ENCODE data around the gene PLCL2.
"Not testable (repeated sequence)": the region's sequence is repeated elsewhere in the genome, so short reads cannot be mapped to it uniquely, and the experiment has no call there.

The PLCL2 gene

DNA sequence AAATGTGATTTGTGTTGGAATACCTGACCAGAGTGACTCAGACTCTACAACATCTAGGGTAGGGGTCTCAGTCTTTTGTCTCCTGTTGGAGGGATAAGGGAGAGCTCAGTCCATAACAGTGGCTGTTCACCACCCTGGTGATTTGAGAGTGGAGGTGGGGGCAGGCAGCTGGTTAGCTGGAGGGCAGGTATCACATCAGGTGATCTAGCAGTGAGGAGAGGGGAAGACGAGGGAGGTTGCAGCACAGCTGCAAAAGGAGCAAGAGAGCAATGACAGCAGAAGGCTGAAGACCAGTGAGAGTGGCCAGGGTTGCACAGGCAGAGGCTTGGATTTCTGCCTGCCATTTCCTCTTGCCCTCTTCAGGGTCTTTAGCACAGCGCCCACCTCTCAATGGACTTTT, 38.4 kb downstream of the PLCL2 start:
- DNase-seq, result no peak

DNA sequence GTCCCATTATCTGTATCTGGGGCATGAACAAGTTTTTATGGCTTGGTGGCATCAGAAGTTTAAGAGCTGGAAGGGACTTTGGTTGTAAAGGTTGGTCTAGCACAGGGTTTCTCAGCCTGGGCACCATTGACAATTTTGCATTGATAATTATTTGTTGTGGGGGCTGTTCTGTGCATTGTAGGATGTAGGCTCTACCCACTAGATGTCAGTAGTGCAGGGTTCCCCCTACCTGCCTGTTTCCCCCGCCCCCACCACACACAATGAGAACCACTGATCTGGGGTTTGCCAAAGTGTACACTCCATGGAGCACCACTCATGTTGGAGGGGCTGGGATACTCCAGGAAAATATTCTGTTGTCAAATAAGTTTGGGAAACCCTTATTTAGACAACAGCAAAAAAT, 42.7 kb downstream of the PLCL2 start:
- no peak for DNase-seq

DNA sequence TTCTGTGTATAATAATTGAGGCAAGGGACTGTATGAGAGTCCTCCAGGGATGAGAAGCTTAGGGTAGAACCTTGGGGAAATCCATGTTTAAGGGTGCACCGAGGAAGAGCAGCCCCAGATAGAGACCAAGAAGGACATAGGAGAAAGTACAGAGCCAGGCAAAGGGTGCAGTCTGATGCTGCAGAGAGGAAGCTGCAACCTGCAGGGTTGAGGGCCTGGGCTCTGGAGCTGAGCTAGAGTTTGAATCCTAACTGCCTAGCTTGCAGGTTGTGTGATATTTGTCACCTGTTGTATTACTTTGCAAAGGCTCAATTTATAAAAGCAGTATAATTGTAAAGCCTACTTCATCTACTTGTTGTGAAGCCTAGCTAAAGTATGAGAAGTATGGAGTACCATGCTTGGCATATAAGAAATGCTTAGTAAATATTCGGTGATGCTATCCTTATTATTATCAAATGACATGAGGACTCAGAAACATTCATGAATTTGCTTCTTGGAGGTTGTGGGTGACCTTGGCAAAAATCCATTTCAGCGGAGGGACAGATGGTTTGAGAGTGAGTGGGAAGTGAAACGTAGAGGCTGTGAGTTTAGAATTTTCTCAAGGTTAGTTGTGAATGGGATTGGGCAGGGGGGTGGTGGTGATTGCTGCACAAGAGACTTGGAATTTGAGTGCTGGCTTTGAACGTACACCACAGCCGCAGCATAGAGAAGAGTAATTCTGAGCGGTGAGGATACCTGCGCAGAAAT, 43.8 kb downstream of the PLCL2 start:
- no peak for DNase-seq

DNA sequence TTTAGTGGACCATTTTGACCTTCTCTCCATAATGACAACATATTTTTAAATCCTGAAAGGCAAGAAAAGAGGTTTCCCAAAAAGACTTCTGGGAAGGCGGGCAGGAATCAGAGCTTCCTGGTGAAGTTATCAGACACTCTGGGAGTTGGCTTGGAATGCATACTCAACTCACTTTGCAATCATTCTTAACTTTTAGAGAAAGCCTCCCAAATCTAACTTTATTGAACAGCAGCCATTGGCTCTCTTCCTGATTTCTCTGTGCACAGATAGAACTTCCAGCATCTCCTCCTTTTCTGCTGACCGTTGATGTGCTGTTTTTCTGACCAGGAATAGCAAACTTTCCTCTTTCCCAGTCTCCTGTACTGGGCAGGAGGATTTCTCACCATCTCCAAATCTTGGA, 44.6 kb downstream of the PLCL2 start:
- DNase-seq, result no peak

DNA sequence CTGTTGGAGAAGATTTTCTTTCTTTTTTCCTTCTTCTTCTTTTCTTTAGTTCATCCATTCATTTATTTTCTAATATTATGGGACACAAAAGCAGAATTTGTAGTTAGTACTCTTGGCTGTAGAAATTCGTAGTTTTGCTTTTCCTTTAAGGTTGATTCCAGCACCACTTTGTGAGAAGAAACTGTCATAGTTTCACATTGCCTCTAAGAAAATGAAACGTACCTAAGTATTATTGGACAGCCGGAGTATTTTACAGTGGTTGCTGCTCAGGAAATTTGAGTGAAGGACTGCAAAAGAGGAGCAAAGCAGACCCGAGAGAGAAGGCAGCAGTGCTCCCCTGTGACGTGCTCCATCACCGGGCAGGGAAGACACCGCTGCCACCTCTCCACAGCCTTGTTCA, 48.1 kb downstream of the PLCL2 start:
- DNase-seq, result no peak

DNA sequence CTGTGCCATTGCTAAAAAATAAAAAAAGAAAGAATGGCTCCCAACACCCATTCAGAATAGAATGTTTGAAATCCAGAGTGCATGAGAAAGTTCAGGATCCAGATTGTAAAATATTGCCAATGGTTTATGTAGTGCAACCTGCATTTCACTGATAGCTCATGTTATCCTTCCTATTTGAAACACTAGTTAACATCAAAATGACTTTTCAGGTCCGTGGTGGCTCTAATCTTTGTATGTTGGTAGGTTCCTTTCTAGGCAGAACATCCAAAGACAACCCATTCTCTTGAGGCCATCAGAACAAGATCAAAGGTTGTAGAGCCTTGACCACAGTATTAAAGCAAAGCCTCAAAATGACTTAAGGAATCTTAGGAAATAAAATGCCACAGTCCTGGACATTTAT, 51.0 kb downstream of the PLCL2 start:
- no peak for DNase-seq

DNA sequence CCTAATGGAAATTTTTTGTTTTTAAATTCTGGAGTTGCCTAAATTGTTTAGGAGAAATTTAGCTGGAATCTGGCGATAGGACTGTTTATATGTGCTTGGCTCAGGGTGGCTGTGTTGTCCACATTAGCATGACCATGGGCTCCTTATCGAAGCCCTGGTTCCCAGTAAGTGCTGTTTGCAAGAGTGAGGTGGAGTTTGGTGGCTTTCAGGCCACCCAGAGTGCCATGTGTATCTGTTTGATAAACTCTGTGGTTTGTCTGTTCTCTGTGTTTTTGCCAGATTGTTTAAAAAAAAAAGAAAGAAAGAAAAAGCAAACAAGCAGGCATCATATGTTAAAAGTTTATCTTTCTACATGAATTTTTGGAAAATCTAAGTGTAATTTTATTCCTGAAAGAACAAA, 51.5 kb downstream of the PLCL2 start:
- no peak for DNase-seq

DNA sequence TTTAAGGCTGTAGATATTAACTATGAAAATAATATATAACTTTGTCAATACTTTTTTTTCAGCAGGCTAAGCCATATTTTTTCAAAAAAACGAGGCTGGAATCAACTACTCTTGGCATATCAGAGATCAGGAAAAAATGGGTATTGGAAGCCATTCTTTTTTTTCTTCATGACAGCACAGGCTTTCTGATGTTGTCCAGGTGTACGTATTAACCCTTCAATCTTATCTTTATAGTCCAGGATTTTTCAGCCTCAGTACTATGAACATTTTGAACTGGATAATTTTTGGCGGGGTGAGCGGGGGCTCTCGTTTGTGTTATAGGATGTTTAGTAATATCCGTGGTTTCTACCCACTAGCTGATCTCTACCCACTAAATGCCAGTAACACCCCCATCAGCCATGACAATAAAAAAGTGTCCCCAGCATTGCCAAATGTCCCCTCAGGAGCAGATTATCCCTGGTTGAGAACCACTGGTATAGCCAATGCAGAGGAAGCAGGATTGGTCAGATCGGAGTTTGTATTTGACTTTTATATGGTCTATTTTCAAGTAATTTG, 52.0 kb downstream of the PLCL2 start:
- DNase-seq, result no peak

DNA sequence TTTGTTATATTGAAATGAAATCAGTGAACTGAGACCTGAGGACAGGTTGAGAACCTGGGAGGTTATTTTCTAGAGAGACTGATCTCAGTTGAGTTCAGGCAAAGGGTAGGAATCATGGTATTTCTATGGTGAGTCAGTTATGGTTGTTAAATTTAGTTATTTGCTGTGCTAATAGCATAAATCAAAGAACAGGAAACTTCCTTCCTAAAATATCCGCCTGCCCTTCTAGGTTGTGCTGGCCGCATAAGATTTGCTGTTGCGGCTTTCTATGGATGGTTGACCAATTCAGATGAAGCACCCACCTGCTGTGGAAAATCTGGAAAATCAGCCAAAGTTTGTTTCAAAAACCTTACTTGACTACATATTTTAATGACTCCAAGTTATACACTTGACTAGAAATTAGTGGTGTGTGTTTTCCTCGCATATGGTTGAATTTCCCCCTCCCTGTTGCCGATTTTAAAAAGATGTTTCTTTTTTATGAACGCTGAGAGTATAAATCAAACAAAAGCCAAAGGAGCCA, 52.6 kb downstream of the PLCL2 start:
- no peak for DNase-seq

DNA sequence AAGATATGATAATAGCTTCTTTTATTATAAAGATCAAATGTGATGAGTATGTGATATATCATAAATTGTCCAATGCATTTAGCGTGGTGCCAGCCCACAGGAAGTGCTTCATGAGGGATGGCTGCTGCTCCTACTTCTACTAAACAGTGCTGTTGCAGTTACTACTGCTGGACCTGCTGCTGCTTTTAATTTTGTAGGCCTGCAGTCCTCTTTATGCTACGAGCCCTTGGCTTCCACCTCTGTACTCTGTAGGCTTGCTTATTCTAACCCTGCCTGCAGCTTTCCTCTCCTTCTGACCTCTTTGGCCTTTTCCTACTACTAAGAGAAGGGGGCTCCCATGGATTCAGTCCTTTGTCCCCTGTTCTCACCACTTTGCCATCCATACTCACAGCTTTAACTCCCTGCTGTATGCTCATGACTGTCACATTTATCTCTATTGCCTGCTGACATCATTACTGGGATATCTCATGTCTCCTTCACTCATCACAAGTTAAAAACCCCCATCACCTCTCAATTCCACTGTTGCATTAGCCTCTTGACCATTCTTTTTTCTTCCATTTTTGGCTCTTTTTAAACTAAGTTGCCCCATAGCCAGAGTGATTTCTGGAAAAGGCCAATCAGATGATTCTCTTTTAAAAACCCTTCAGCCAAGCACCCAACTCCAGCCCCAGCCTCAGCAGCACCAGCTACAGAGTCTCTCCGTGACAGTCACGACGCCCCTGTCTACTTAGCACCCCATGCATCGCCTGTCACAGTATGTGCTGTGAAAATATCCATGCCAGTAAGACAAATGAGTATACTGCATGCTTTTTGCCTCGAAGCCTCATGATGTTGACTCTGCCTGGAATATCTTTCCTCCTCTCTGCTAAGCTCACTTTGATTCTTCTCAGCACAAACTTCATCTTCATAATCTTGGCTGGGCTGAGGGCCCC, 56.3 kb downstream of the PLCL2 start:
- no peak for DNase-seq

DNA sequence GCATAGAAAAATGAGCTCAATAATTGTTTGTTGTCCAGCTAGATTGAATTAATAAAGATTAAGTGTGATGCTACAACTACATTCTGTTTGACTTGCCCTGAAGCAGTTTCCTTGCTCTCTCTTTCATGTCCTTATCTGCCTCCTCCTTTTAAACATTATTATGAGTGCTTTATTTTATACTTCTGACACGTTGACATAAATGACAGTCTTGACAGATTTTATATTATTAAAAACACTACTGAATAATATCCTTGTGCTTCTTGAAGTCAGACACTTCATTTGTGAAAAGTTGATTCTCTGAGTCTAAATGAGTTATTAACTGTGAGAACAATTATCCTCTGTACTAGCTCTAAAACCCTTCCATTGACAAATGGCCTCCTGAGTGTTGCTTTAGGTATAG, 58.2 kb downstream of the PLCL2 start:
- no peak for DNase-seq

DNA sequence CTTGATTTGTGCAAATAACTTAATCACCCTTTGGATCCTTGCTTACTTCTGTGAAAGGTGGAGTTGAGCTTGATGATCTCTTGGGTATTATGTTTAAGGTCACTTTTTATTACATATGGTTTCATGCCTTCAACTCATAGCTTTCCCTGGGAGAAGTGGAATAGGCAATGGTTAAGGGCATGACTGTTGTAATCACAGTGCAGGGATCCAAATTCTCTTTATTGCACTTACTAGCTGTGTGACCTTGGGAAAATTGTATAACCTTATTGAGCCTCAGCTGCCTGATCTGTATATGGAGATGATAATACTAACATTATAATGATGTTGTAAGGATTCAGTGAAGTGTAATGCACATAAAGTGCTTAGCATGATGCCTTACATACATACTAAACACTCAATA, 59.1 kb downstream of the PLCL2 start:
- DNase-seq, result no peak

DNA sequence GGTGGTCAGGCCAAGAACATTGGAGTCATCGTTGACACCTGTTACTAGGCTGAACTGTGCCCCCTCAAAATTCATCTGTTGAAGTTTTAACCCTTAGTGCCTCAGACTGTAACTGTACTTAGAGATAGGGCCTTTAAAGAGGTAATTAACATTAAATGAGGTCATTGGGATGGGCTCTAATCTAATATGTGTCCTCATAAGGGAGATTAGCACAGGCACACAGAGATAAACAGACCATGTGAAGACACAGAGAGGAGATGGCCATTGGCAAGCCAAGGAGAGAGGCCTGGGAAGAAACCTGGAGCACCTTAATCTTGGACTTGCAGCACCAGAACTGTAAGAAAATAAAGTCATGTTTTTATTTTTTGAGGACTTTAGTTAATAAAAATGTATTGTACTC, 59.6 kb downstream of the PLCL2 start:
- no peak for DNase-seq

DNA sequence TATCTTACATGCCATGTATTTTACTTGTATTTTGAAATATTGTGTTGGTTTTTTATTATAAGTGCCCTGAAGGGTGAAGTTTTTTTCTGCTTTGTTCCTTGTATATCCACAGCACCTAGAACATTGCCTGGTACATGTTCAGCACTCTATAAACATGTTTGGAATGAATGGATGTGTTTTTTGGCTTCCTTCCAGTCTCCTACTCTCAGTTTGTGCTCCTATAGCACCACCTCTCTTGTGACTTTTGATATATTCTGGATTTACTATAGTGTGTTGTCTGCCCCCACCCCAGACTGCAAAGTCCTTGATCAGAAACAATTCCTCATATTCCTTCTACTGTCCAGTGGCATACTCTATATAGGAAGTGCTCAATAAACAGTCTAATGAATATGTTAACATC, 60.6 kb downstream of the PLCL2 start:
- no peak for DNase-seq

DNA sequence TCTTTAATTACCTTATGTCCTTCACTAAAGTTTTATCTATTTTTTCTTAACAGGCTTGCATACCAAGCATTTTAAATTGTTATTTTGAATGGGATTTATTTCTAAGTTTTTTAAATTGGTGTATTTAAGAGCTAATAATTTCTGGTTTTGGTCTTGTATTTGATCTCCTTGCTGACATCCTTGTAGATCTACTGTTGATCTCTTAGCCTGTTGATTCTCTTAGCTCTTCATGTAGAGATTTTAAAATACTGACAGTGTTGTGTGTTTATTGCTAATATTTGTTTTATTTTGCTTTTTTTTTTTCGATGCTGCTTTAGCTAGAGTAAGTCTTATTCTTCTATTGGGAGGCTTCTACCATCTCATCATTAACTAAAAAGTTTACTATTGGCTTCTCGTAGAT, 65.5 kb downstream of the PLCL2 start:
- no peak for DNase-seq

DNA sequence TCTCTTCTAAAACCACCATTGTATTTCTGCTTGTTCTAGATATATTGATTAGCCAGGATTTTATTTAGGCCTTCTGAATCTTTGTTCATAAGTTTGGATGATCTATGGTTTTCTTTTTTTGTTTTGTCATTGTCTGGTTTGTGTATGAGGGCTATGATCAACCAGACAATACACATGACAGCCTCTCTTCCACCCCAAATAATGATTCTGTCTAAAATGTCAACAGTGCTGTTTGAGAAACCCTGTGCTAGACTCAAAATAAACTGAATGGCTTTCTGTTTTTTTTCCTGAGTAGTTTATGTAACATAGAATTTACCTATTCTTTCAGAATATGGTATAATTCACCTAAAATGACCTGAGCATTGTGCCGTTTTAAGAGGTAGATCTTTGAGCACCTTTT, 66.1 kb downstream of the PLCL2 start:
- no peak for DNase-seq

DNA sequence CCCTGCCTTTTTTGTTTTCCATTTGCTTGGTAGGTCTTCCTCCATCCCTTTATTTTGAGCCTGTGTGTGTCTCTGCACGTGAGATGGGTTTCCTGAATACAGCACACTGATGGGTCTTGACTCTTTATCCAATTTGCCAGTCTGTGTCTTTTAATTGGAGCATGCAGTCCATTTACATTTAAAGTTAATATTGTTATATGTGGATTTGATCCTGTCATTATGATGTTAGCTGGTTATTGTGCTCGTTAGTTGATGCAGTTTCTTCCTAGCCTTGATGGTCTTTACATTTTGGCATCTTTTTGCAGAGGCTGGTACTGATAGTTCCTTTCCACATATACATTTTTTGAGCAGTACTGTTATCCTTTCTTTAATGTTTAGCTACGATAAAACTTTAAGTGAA, 73.1 kb downstream of the PLCL2 start:
- not testable (repeated sequence) for DNase-seq

DNA sequence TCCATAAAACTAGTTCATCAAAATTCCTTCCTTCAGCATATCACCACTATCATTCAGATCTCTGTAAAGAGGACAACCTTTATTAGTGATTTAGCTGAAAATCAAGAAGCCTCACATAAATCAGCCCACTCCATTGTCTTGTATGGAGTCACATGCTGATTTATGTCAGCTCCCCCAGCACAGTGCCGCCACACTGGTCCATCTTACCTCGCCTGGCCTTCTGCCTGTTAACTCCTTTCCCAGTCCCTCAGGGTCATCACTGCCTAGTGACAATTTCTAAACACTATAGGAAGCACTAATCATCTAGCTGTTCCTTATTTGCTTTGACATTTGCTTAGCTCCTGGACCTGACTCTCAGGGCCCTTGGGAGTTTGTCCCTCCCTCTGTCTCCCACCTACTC, 75.4 kb downstream of the PLCL2 start:
- no peak for DNase-seq

DNA sequence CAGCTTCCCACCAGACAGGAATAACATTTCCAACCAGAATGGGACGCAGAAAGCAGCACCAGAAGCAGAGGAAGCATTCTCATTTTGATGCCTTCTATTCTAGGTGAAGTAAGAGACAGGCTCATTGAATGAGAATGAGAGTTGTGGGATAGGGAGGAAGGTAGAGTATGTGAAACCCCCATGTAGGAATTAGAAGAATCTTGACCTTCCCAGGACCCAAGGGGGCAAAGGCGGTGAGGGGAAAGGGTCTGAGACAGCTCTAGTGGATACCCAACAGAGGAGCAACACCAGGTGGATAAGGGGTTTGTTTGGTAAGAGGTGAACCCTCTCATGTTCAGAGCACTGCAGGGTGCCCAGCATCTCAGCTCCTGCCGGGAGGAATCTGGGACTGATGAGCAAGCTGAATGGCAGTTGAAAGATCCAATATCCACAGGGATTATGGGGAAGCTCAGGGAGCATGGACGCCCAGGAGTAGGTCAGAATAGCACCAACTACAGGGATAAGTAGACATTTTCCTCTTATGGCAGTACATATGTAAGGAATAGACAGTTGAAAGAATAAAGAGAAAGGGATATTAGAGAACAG, 77.0 kb downstream of the PLCL2 start:
- no peak for DNase-seq

DNA sequence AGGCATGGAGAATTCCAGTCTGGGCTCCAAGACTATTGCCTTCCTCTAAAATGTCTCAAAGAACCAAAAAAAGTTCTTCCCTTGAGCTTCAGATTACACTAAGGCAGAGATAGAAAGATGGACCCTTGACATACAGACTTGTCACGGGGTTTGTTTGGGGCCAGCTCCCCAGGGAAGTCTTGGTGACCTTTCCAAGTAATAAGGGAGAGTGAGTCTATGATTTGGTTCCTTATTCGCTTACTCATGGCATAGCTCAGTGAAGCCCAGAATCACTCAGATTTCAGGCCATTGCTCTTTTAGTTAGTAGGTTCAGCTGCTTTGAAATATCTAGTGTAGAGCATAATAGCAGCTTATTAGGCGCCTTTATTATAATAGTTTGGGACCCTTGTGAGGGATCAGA, 90.3 kb downstream of the PLCL2 start:
- no peak for DNase-seq

DNA sequence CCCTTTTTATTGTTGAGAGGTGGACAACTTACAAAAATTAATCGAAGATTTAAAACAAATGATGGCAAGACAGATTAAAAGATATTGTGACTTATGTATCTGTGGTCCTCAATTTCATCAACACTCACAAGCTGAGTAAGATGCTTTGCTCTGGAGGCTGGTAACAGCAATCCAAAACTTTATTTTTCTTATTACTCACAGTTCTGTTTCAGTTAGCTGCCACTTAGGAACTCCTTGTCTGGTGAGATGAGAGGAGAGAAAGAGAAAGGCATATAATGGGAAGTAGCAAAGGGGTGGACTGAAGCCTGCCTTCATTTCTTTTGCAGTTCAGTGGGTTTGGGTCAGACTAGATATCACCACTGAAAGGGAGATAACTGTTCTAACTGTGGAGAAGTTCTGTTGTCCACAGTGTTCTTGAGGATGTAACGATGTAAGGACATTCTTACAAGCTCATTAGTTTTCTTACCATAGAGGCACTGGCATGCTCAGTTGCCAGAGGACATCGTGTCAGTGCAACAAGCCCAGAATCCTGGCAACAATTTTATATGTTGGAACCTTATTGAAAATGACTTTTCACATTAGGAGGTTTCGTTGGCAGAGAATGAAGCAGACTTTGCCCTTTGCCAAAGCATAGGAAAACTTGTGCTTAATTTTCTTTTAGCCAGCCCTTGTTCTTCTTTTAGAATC, 93.6 kb downstream of the PLCL2 start:
- no peak for DNase-seq

DNA sequence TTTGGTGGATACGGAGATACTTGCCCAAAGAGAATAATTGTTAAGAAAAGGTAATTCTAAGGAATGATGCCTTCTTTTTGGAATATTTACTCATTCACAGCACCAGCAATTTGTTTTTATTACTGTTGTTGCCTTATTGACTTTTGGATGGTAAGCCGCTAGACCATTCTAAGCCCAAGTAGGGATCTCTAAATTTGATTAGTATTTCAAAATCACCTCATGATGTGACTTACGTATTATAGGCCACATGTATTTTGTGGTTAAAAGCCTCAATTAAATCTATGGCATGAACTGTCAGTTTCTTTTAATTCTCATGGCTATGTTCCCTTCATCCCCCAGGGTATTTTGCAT, 94.1 kb downstream of the PLCL2 start:
- DNase-seq, result no peak
